T-helper 2 cell treated with Interferon-gamma antibody and Interleukin-4, amounts not matched to agents 5 μg/mL and 100 μg/mL, for 36 hours (primary cell): ENCODE measurements around the gene FZD4.
"Not testable (repeated sequence)": the region's sequence is repeated elsewhere in the genome, so short reads cannot be mapped to it uniquely, and the experiment has no call there.

Source experiments
- DNase-seq: peaks from one replicate; pipeline ENCODE4 v3.0.0; 2021; ENCODE audit warnings: low spot score
- H3K27ac Mint-ChIP-seq: one replicate; pipeline ENCODE4 v1.8.0; 2021; ENCODE audit warnings: mild to moderate bottlenecking, mixed read lengths
- H3K27me3 Mint-ChIP-seq: one replicate; pipeline ENCODE4 v1.8.0; 2021; ENCODE audit warnings: low read depth, mixed read lengths
- H3K36me3 Mint-ChIP-seq: one replicate; pipeline ENCODE4 v1.8.0; 2021; ENCODE audit warnings: low read depth, mixed read lengths
- H3K4me1 Mint-ChIP-seq: one replicate; pipeline ENCODE4 v1.8.0; 2021; ENCODE audit warnings: low read depth, mixed read lengths
- H3K4me3 Mint-ChIP-seq: one replicate; pipeline ENCODE4 v1.8.0; 2022; ENCODE audit warnings: mild to moderate bottlenecking, moderate library complexity, mixed read lengths
- H3K9me3 Mint-ChIP-seq: one replicate; pipeline ENCODE4 v1.8.0; 2021; ENCODE audit warnings: mixed read lengths

FZD4 gene

GRCh38 chr11:86955361-86956120 lies at the start of gene FZD4:
Gene FZD4 (minus strand): TSS chr11:86955395. CDS start chr11:86955085, 310 bp downstream.
- Mint-ChIP-seq H3K4me1 (peaks cover 11% of the 10 kb centered on the region), H3K4me3 (peak within 1 kb of the TSS; percentile 97), H3K27ac (no peak within 1 kb of the TSS), H3K36me3 (no peaks in the 10 kb centered on the region), H3K9me3 (no peaks in the 10 kb centered on the region), H3K27me3 (peaks cover 72% of the 10 kb centered on the region)
- peak; percentile 75 for DNase-seq

DNA sequence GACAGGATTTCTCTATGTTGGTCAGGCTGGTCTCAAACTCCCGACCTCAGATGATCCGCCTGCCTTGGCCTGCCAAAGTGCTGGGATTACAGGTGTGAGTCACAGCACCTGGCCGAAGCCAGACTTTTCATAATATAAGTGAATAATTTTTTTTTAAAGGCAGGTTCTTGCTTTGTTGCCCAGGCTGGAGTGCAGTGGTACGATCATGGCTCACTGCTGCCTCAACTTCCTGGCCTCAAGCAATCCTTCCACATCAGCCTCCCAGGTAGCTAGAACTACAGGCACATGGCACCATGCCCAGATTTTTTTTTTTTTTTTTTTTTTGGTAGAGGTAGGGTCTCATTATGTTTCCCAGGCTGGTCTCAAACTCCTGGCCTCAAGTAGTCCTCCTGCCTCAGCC lies 49.1 kb upstream of the FZD4 start:
- not testable (repeated sequence) for H3K36me3 Mint-ChIP-seq, H3K9me3 Mint-ChIP-seq, H3K27ac Mint-ChIP-seq, H3K27me3 Mint-ChIP-seq, H3K4me3 Mint-ChIP-seq, H3K4me1 Mint-ChIP-seq, DNase-seq

GRCh38 chr11:87002918-87003317 lies 47.7 kb upstream of the FZD4 start:
- Mint-ChIP-seq H3K27ac (no peak overlapping the region), H3K36me3 (no peaks in the 10 kb centered on the region), H3K27me3 (no peaks in the 10 kb centered on the region), H3K9me3 (no peaks in the 10 kb centered on the region), H3K4me1 (peaks cover 4% of the 10 kb centered on the region), H3K4me3 (no peak overlapping the region)
- no peak for DNase-seq

DNA sequence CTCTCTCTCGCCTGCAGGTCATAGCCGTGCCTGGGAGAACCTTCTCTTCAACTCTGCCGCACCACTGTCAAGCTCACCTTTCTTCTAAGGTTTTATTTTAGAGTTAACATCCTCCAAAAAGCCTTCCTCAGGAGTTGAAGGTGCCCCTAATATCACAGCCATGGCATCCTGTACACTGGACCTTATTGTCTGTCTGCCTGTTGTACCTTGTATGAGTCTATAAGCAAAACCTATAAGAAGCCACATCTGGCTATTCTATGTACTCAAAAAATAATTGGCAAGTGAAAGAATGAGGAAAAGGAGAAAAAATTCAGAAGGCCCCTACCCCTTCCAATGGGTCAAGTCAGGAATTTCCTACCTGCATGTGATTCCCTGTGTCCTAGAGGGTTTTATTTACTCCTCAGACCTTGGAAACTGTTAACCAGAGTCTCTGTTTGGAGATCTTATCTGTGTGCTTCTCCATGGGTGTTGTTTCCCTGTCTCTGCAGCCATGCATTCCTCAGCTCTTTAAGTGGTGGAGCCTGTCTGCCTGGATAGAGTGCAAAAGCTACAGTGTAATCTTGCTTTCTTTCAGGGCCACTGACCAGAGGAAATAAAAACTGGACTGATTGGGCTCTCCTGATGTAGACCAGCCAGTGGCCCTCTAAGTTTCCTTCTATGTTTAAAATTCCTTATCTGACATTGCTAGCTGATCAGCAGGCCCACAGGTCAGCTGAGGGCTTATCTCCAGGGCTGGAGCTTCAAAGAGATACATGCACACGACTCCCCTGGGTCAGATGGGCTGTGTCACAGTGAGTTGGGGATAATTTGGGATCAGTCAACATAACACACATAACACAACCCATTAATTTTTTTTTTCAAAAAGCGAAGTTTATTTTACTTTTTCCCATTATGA lies 44.9 kb upstream of the FZD4 start:
- no peaks in the 10 kb centered on the region for H3K27me3 Mint-ChIP-seq
- no peak overlapping the region for H3K27ac Mint-ChIP-seq
- H3K36me3 Mint-ChIP-seq, result no peaks in the 10 kb centered on the region
- no peaks in the 10 kb centered on the region for H3K9me3 Mint-ChIP-seq
- H3K4me1 Mint-ChIP-seq, result peaks cover 4% of the 10 kb centered on the region
- H3K4me3 Mint-ChIP-seq, result no peak overlapping the region
- DNase-seq, result no peak

DNA sequence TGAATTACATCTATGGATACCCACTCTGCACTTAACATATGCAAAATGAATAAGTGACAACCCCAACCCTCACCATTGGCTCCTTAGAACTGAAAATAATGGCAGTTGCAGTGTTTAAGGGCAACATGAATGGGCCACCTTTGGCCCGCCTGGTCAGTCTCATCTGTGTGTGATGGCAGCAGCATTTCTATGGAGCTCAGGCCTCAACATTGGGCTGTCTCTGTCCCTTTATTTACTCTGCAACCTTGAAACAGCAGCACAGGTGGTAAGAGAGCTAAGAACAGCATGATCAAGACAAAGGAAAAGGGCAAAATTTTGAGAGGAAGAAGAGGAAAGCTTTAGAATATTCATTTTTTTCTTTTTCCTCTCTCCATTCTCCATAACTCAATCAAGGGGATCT lies 44.2 kb upstream of the FZD4 start:
- no peak overlapping the region for H3K4me3 Mint-ChIP-seq
- no peak overlapping the region for H3K27ac Mint-ChIP-seq
- H3K4me1 Mint-ChIP-seq, result peaks cover 4% of the 10 kb centered on the region
- no peaks in the 10 kb centered on the region for H3K9me3 Mint-ChIP-seq
- H3K36me3 Mint-ChIP-seq, result no peaks in the 10 kb centered on the region
- DNase-seq, result no peak
- no peaks in the 10 kb centered on the region for H3K27me3 Mint-ChIP-seq

GRCh38 chr11:86996953-86997570 lies 41.9 kb upstream of the FZD4 start:
- Mint-ChIP-seq H3K27me3 (no peaks in the 10 kb centered on the region), H3K4me3 (no peak overlapping the region), H3K27ac (no peak overlapping the region), H3K4me1 (no peaks in the 10 kb centered on the region), H3K9me3 (no peaks in the 10 kb centered on the region), H3K36me3 (no peaks in the 10 kb centered on the region)
- DNase-seq, result no peak

GRCh38 chr11:86993031-86993430 lies 37.8 kb upstream of the FZD4 start:
- Mint-ChIP-seq H3K27ac (no peak overlapping the region), H3K9me3 (no peaks in the 10 kb centered on the region), H3K4me3 (no peak overlapping the region), H3K27me3 (peaks cover 14% of the 10 kb centered on the region), H3K4me1 (no peaks in the 10 kb centered on the region), H3K36me3 (no peaks in the 10 kb centered on the region)
- DNase-seq, result no peak

GRCh38 chr11:86992340-86992739 lies 37.1 kb upstream of the FZD4 start:
- H3K36me3 Mint-ChIP-seq, H3K4me3 Mint-ChIP-seq, H3K9me3 Mint-ChIP-seq, DNase-seq, H3K27ac Mint-ChIP-seq, H3K4me1 Mint-ChIP-seq: not testable (repeated sequence)
- peaks cover 16% of the 10 kb centered on the region for H3K27me3 Mint-ChIP-seq

GRCh38 chr11:86991341-86991740 lies 36.1 kb upstream of the FZD4 start:
- H3K27ac Mint-ChIP-seq, result no peak overlapping the region
- no peak for DNase-seq
- no peak overlapping the region for H3K4me3 Mint-ChIP-seq
- H3K4me1 Mint-ChIP-seq, result no peaks in the 10 kb centered on the region
- H3K36me3 Mint-ChIP-seq, result no peaks in the 10 kb centered on the region
- H3K9me3 Mint-ChIP-seq, result no peaks in the 10 kb centered on the region
- H3K27me3 Mint-ChIP-seq, result peaks cover 16% of the 10 kb centered on the region

GRCh38 chr11:86990515-86990914 lies 35.3 kb upstream of the FZD4 start:
- Mint-ChIP-seq H3K4me3 (no peak overlapping the region), H3K27me3 (peaks cover 16% of the 10 kb centered on the region), H3K4me1 (no peaks in the 10 kb centered on the region), H3K27ac (no peak overlapping the region), H3K36me3 (no peaks in the 10 kb centered on the region), H3K9me3 (no peaks in the 10 kb centered on the region)
- DNase-seq, result no peak

DNA sequence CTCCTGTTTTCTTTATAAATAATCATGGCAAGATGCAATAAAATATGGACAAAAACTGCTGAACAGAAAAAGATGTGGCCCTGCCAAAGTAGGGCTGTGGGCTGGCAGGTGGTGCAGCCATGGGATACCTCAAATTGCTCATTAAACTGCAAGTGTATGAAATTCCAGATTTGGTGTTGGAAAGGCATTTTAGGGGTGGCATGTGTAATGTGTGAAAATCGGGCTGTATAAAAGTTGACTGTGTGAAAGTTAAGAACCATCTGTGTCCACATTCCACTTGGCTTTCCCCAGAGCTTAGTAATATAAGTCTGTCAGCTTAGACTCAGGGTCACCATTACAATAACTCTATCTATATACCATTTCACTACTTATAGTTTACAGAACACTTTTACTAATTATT lies 34.8 kb upstream of the FZD4 start:
- no peaks in the 10 kb centered on the region for H3K9me3 Mint-ChIP-seq
- H3K4me3 Mint-ChIP-seq, result no peak overlapping the region
- no peak overlapping the region for H3K27ac Mint-ChIP-seq
- no peaks in the 10 kb centered on the region for H3K36me3 Mint-ChIP-seq
- H3K27me3 Mint-ChIP-seq, result peaks cover 16% of the 10 kb centered on the region
- no peaks in the 10 kb centered on the region for H3K4me1 Mint-ChIP-seq
- DNase-seq, result no peak

DNA sequence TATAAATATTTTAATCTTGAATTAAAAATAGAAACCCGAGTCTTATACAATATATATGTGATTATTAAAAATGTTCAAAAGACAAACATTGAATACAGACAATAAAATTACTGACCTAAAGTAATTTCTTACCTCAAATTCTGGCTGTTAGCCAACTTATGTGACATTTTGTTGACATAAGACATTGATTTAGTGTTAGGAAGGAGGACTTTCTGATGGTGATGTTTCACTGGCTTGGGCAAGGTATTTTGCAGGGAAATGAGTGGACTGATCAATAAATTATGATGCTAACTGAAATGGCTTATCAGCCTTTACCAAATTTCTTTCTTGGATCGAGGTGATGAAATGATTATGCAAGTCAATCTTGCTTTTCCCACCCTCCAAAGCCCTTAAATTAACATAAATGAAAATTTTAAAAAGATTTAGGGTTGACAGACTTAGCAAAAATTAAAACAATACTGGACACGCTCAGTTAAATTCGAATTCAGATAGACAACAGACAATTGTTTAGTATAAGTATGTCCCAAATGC lies 33.2 kb upstream of the FZD4 start:
- Mint-ChIP-seq H3K9me3 (no peaks in the 10 kb centered on the region), H3K27me3 (peaks cover 18% of the 10 kb centered on the region), H3K4me1 (no peaks in the 10 kb centered on the region), H3K27ac (no peak overlapping the region), H3K36me3 (no peaks in the 10 kb centered on the region), H3K4me3 (no peak overlapping the region)
- DNase-seq, result no peak

- Mint-ChIP-seq H3K36me3 (no peaks in the 10 kb centered on the region), H3K9me3 (no peaks in the 10 kb centered on the region)
- no peak for DNase-seq
Observed at GRCh38 chr11:86987679-86988078, 32.5 kb upstream of the FZD4 start.

DNA sequence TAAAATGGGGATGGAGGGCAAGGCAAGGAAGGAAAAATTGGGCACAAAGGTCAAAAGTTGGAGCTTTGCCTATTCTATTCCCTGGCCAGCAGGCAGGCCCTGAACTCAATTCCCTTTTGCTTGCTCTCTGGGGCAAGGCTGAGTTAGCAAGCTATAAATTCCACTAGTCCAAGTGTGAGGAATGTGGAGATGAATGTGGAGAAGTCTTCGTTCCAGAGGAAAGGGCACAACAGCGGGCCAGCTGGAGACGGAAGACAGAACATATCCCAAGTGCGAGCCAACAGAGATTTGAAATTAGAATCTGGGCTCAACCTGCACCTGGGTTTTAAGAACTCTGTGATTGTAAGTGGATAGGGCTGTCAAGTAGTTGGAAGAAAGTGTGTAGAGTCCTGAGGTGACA lies 29.5 kb upstream of the FZD4 start:
- Mint-ChIP-seq H3K36me3 (no peaks in the 10 kb centered on the region), H3K4me3 (no peak overlapping the region), H3K4me1 (no peaks in the 10 kb centered on the region), H3K27me3 (peaks cover 14% of the 10 kb centered on the region), H3K27ac (no peak overlapping the region), H3K9me3 (no peaks in the 10 kb centered on the region)
- DNase-seq, result no peak

More at GRCh38 chr11:86987679-86988078, 32.5 kb upstream of the FZD4 start:
- Mint-ChIP-seq H3K4me1 (no peaks in the 10 kb centered on the region), H3K27ac (no peak overlapping the region), H3K27me3 (peaks cover 18% of the 10 kb centered on the region), H3K4me3 (no peak overlapping the region)
